ENCODE data around the gene ALPK3. TPM values are rescaled to one million over a fixed set of nuclear protein-coding genes. Genes with fewer than 3 reads are reported as not detected.

ALPK3 gene
- total and polyA plus RNA-seq, 2 experiments from 2014 or later, result 3.7 to 29.7 TPM

GRCh38 chr15:84793431-84794161 lies 23.6 kb upstream of the ALPK3 start:
- no peak overlapping the region for H3K4me3 Mint-ChIP-seq
- H3K4me2 ChIP-seq, result no peak overlapping the region
- H3K4me3 ChIP-seq, result no peak overlapping the region
- no peak overlapping the region for H2AFZ ChIP-seq
- TF ChIP-seq ZNF462 (CRISPR knock-in tag; IDR thresholded peaks at IDR 0.05), result no peak
- no peak for TF ChIP-seq NANOG (IDR thresholded peaks at IDR 0.05; ENCODE audit: borderline replicate concordance)
- no peak for TF ChIP-seq ZNF331 (CRISPR knock-in tag; IDR thresholded peaks at IDR 0.05; ENCODE audit: low read depth)
- no peak for TF ChIP-seq CTCF (conservative IDR thresholded peaks at IDR 0.05; ENCODE audit: low read depth in 2 of 2)
- TF ChIP-seq EZH2phosphoT487 (IDR thresholded peaks at IDR 0.05; ENCODE audit: unreplicated experiment), result no peak
- TF ChIP-seq STAT1 (IDR thresholded peaks at IDR 0.05; ENCODE audit: unreplicated experiment), result no peak
- no peak for TF ChIP-seq REST (IDR thresholded peaks at IDR 0.05; ENCODE audit: unreplicated experiment)
- no peak for TF ChIP-seq ZNF114 (CRISPR knock-in tag; IDR thresholded peaks at IDR 0.05)
- TF ChIP-seq JUNB (IDR thresholded peaks at IDR 0.05; ENCODE audit: unreplicated experiment), result no peak
- TF ChIP-seq POLR2AphosphoS5 (IDR thresholded peaks at IDR 0.05; ENCODE audit: low read depth), result no peak
- TF ChIP-seq EZH2 (IDR thresholded peaks at IDR 0.05; ENCODE audit: low read depth, unreplicated experiment), result no peak
- TF ChIP-seq ETS1 (IDR thresholded peaks at IDR 0.05), result no peak
- TF ChIP-seq CREB1 (CRISPR knock-in tag; IDR thresholded peaks at IDR 0.05; ENCODE audit: low read depth), result no peak
- H3F3A ChIP-seq (replicated peaks; ENCODE audit: low read depth), result no peaks in the 10 kb centered on the region; the same call in 1 of the 2 replicates
- no peak for ATAC-seq
- peaks cover 15% of the 10 kb centered on the region for H3K36me3 Mint-ChIP-seq (ENCODE audit: low read depth)
- H3K79me2 ChIP-seq (replicated peaks; ENCODE audit: insufficient read depth), result peaks cover 10% of the 10 kb centered on the region
- no peak overlapping the region for H3K27ac ChIP-seq (ENCODE audit: low read depth)
- no peaks in the 10 kb centered on the region for H3K9me2 ChIP-seq (ENCODE audit: insufficient read depth)
- H3K36me3 ChIP-seq (ENCODE audit: insufficient read depth), result peaks cover 10% of the 10 kb centered on the region; the same call in 1 of the 2 replicates
- no peak for DNase-seq (ENCODE audit: low spot score)
- H3K27me3 Mint-ChIP-seq (ENCODE audit: insufficient read depth, low read depth, poor library complexity), result no peaks in the 10 kb centered on the region
- H3K4me1 Mint-ChIP-seq, result peaks cover 5% of the 10 kb centered on the region; the same call in 2 of the 3 replicates
- no peak overlapping the region for H3K27ac Mint-ChIP-seq
- no peaks in the 10 kb centered on the region for H3K4me1 ChIP-seq (ENCODE audit: insufficient read depth)
- H3K27me3 ChIP-seq (ENCODE audit: insufficient read depth), result no peaks in the 10 kb centered on the region
- H4K20me1 ChIP-seq (replicated peaks; ENCODE audit: insufficient read depth), result peaks cover 12% of the 10 kb centered on the region; the same call in 1 of the 2 replicates
- no peaks in the 10 kb centered on the region for H3K9me3 Mint-ChIP-seq

Data from GM23338 (cell line).